ENCODE measurements around the gene CSNK1G1. TPM values are rescaled to one million over a fixed set of nuclear protein-coding genes. Genes with fewer than 3 reads are reported as not detected.
"Not testable (repeated sequence)": the region's sequence is repeated elsewhere in the genome, so short reads cannot be mapped to it uniquely, and the experiment has no call there.

CSNK1G1 gene
- total RNA-seq, 1 donor, result 37.6 TPM

- DNase-seq (ENCODE audit: low read depth), result no peak
- no peak for TF ChIP-seq CTCF (IDR thresholded peaks at IDR 0.05; ENCODE audit: insufficient read depth, low read depth, low read length)
- H3K4me3 ChIP-seq (ENCODE audit: low read depth, low read length), result no peak overlapping the region
These were observed 30.3 kb upstream of the CSNK1G1 start for GRCh38 chr15:64386291-64386690.

GRCh38 chr15:64383760-64384159 is 27.8 kb upstream of the CSNK1G1 start:
- no peak for TF ChIP-seq CTCF (IDR thresholded peaks at IDR 0.05; ENCODE audit: insufficient read depth, low read depth, low read length)
- DNase-seq (ENCODE audit: low read depth), result no peak

DNA sequence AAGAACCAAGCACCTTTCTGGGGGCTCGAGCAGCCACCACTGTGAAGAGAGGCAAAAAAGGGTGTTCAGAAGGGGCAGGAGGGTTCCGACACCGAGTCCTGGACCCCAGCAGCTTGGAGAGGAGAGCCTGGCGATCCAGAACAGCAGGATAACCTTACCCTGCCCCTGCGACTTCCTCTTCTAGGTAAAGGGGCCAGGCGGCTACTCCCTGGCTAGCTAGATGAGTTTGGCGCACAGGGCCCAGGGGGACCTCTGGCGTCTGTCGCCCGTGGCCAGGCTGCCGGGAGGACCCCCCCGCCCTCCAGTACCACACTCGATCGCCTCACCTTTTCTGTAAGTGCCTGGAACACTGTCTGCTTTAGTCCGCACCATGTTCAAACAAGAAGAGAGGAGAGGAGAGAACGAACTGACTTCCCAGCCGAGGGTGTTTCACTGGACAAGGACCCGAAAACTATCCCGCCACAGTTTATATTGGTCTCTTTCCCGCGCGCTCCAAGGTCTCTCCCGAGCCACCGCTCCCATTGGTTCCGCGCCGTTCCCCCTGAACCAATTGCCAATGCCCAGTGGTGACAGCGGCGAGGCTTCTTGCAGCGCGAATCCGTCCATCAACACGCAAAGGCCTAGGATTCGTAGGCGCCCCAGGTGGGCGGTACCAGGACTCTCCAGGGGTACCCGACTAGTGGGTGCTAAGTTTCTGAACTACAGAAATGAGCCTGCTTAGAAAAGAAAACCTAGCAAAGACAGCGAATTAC is 25.2 kb upstream of the CSNK1G1 start, which contains the start of gene PCLAF:
PCLAF (minus strand) TSS at position 442 of the 752 bp plus-strand sequence; CDS start at position 372, 70 bp downstream.
- DNase-seq (ENCODE audit: low read depth), result peak; percentile 95
- no peak for TF ChIP-seq CTCF (IDR thresholded peaks at IDR 0.05; ENCODE audit: insufficient read depth, low read depth, low read length)
- H3K4me3 ChIP-seq (ENCODE audit: low read depth, low read length), result peak within 1 kb of the TSS; percentile 57

More at GRCh38 chr15:64383760-64384159, 27.8 kb upstream of the CSNK1G1 start:
- H3K4me3 ChIP-seq (ENCODE audit: low read depth, low read length), result no peak overlapping the region

- not testable (repeated sequence) for DNase-seq (ENCODE audit: low read depth)
- H3K4me3 ChIP-seq (ENCODE audit: low read depth, low read length), result peak overlapping the region; percentile 57
These were observed 24.3 kb upstream of the CSNK1G1 start for GRCh38 chr15:64380130-64380870.

- no peak for TF ChIP-seq CTCF (IDR thresholded peaks at IDR 0.05; ENCODE audit: insufficient read depth, low read depth, low read length)
- peak; percentile 30 for DNase-seq (ENCODE audit: low read depth)
- H3K4me3 ChIP-seq (ENCODE audit: low read depth, low read length), result peak overlapping the region; percentile 30
These were observed 23.4 kb upstream of the CSNK1G1 start for GRCh38 chr15:64379216-64379960.

GRCh38 chr15:64373360-64373759 is 17.4 kb upstream of the CSNK1G1 start:
- no peak overlapping the region for H3K4me3 ChIP-seq (ENCODE audit: low read depth, low read length)
- no peak for DNase-seq (ENCODE audit: low read depth)
- no peak for TF ChIP-seq CTCF (IDR thresholded peaks at IDR 0.05; ENCODE audit: insufficient read depth, low read depth, low read length)

DNA sequence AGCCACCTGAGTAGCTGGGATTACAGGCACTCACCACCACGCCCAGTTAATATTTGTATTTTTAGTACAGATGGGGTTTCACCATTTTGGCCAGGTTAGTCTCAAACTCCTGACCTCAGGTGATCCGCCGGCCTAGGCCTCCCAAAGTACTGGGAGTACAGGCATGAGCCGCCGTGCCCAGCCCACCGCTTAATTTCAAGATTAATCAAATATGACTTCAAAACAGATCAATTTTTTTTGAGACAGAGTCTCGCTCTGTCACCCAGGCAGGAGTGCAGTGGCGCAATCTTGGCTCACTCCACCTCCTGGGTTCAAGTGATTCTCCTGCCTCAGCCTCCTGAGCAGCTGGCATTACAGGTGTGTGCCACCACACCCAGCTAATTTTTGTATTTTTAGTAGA is 15.4 kb upstream of the CSNK1G1 start:
- not testable (repeated sequence) for DNase-seq (ENCODE audit: low read depth); H3K4me3 ChIP-seq (ENCODE audit: low read depth, low read length)
